Measurements from ENCODE around the gene COL1A2.

Gene COL1A2

GRCh38 chr7:94410413-94411187 is 15.9 kb downstream of the COL1A2 start:
- DNase-seq (ENCODE audit: low read depth in 2 of 2) = no peak

DNA sequence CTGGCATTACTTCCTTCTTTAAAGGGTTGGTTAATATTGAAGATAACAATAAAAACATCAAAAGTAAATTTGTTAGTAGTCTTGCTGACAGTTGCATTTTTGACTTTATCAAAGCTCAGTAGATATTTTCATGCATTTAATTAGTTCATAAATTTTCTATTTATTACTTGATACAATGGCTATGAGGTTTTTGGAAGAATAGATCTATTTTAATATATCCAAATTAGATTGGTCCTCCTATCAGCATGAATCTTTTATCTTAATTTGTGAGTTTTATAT is 16.4 kb downstream of the COL1A2 start:
- DNase-seq (ENCODE audit: low read depth in 2 of 2) = no peak

GRCh38 chr7:94412762-94413322 is 18.1 kb downstream of the COL1A2 start:
- DNase-seq (ENCODE audit: low read depth in 2 of 2) = no peak

DNA sequence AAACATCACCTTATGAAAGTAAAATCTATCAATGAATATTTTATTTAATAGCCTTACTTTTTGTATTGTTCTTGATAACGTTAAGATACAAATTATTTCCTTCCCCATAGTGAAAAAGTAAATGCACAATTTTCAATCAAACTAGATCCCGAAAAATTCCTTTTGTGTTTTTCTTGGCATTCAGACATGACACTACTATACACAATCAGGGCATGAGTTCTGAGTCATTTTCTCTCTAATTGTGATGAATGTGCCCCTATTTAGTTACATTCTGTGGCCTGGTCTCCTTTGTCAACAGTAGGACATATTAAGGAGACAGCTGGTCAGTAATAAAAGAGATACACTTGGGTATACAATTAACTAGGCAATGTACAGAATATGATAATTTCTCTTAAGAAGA is 19.8 kb downstream of the COL1A2 start:
- DNase-seq (ENCODE audit: low read depth in 2 of 2) = no peak

GRCh38 chr7:94414980-94415379 is 20.3 kb downstream of the COL1A2 start:
- no peak for DNase-seq (ENCODE audit: low read depth in 2 of 2)

DNA sequence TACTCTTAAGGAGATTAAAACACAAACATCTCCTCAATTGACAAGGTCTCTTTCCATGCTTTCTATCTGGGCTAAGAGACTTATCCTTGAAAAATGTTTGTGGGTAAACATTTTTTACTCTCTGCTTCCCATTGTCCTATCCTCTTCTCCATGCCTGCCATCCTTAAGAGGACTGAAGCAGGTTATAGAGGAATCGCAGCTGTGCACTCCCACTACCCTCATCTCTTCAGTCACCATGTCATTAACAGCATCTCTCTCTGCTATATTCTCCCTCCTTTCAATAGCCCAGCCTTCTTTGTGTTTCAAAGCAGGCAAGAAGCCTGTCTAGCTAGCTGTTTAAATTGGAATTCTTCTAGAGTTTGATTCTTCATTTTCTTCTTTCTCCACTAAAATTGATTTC is 22.6 kb downstream of the COL1A2 start:
- no peak for DNase-seq (ENCODE audit: low read depth in 2 of 2)

DNA sequence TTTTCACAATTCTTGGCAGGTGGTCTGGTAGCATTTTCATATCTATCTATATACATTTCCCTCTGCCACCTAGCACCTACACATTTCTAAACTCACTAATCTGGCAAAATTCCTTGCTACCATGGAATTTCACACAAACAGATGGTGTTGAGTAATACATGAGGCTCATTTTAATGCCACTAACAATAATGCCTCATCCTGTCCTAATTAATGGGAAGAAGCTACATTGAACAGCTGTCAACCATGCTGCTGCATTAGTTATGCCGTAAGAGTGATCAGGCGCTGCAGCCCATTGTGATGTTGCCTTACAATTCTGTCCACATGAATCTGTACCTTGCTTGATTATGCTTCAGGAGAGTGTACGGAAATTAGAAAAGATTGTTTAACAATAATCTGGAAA is 23.2 kb downstream of the COL1A2 start:
- DNase-seq (ENCODE audit: low read depth in 2 of 2) = no peak

DNA sequence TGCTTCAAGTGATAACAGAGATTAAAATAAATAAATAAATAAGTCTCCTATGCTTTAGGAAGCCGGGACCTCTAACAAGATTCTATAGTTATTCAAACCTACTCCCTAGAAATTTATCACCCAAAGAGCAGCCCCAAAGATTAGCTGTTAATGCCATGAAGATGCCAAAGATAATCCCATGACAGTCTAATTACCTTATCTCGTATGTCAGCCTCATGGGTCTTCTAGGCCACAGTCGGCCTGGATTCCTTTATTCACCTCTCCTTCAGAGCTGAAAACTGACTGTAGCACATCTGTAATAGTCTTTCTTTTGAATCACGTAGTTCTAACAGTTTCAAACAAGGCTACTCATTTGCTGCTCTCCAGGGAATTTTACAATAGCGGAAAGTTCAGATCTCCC is 24.2 kb downstream of the COL1A2 start:
- no peak for DNase-seq (ENCODE audit: low read depth in 2 of 2)

GRCh38 chr7:94420328-94420727 is 25.6 kb downstream of the COL1A2 start:
- no peak for DNase-seq (ENCODE audit: low read depth in 2 of 2)

DNA sequence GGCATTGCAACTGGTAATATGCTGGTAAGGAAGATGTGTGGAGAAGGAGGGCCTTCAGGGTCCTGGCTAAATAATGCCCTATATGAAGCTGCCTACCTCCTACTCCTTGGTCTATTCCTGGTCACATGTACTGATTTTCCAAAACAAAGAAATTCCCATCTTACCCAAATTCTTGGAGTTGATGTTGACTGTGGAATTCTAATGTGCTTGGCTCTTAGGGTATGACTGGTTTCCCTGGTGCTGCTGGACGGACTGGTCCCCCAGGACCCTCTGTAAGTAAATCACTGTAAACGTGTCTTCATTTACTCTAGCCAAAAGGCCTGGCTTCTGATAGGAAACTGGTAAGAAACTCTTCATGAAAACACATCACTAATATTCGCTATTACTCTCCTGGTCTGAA is 27.0 kb downstream of the COL1A2 start:
- no peak for DNase-seq (ENCODE audit: low read depth in 2 of 2)

GRCh38 chr7:94422136-94422535 is 27.4 kb downstream of the COL1A2 start:
- no peak for DNase-seq (ENCODE audit: low read depth in 2 of 2)

DNA sequence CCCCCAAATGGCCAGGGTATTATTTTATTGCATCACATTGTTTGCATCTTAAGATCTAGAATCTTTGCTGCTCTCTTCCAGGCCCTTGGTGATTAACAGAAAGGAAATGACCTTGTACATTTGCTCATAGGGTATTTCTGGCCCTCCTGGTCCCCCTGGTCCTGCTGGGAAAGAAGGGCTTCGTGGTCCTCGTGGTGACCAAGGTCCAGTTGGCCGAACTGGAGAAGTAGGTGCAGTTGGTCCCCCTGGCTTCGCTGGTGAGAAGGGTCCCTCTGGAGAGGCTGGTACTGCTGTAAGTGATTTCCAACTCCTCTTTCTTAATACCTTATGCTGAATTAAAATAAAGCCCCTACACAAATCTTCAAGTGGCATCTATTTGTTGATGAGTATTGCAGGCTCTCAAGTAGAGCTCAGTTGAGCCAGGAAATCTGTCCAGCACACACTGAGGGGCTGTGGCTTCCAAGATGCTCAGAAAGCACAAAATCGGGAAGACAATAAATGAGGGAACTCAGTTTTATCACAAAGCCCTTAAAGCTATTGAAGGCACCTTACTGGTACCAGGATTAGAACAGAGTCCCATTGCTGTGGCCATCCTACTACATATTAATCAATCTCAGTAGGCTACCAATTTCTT is 28.2 kb downstream of the COL1A2 start:
- no peak for DNase-seq (ENCODE audit: low read depth in 2 of 2)

DNA sequence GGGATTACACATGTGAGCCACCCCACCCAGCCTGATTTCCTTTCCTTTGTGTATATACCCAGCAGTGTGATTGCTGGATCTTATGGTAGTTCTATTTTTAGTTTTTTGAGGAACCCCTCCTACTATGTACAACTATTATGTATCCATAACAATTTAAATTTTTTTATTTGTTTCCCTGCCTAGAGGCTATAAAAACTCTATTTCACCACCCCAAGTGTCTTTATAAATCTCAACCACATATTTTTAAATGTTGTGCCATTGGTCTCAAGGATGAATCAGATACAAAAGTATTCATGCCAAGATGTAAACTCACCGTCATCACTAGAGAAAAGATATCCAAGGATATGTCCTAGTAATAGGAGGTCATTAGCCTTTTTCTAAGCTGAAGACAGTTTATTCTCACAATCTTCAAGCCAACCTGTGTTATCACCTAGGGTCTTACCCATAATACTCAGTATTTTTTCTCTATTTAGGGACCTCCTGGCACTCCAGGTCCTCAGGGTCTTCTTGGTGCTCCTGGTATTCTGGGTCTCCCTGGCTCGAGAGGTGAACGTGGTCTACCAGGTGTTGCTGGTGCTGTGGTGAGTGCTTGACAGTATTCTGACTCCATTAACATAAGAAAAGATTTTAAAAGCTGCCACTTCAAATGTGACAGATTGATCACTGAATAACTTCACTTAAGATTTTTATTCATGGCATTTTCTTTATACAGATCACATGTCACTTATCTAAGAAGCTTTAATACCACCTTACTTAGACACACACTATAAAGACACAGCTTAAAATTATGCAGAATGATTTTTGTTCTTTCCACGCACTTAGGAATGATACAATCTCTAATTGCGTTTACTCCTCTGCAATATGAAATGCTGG is 29.4 kb downstream of the COL1A2 start:
- DNase-seq (ENCODE audit: low read depth in 2 of 2) = no peak

DNA sequence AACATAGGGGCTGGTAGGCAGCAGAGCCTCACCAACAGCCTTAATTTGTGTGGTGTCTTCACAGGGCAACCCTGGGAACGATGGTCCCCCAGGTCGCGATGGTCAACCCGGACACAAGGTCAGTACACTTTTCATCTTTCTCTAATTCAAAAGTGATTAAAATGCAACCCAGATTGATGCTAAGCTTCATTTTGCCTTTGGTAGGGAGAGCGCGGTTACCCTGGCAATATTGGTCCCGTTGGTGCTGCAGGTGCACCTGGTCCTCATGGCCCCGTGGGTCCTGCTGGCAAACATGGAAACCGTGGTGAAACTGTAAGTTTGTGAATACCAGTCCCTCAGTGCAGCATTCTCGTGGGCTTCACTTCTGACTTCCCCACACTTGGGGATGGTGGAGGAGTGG is 30.9 kb downstream of the COL1A2 start:
- no peak for DNase-seq (ENCODE audit: low read depth in 2 of 2)

GRCh38 chr7:94426980-94427875 is 32.5 kb downstream of the COL1A2 start:
- DNase-seq (ENCODE audit: low read depth in 2 of 2) = no peak

DNA sequence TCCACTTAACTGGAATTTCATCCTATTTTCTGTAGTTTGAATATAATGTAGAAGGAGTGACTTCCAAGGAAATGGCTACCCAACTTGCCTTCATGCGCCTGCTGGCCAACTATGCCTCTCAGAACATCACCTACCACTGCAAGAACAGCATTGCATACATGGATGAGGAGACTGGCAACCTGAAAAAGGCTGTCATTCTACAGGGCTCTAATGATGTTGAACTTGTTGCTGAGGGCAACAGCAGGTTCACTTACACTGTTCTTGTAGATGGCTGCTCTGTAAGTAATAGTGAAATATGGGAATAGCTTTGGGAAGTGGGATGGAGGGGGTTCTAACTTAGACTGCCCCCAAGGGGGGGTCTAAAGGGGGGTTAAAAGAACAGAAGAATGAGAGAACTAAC is 34.5 kb downstream of the COL1A2 start:
- DNase-seq (ENCODE audit: low read depth in 2 of 2) = no peak

- DNase-seq (ENCODE audit: low read depth in 2 of 2) = no peak
Observed at GRCh38 chr7:94431176-94431575, 36.5 kb downstream of the COL1A2 start.

GRCh38 chr7:94431619-94432280 is 37.1 kb downstream of the COL1A2 start:
- no peak for DNase-seq (ENCODE audit: low read depth in 2 of 2)

DNA sequence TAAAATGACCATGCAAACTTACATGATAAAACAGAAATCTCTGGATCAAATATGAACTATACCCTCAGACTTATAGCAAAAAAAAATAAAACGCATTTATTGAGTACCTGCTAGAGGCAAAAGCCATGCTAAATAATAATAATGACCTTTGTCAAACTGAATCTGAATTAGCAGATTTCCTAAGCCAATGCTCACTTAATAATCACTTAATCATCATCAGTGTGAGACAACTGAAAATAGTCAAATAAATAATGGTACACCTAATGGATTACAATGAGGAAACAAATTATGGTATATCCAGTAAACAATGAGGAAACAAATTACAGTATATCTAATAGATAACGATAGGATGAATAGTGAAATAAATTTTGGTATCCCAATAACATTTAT is 37.6 kb downstream of the COL1A2 start:
- DNase-seq (ENCODE audit: low read depth in 2 of 2) = no peak

GRCh38 chr7:94432817-94433216 is 38.1 kb downstream of the COL1A2 start:
- DNase-seq (ENCODE audit: low read depth in 2 of 2) = no peak

- no peak for DNase-seq (ENCODE audit: low read depth in 2 of 2)
Observed at GRCh38 chr7:94433224-94433623, 38.5 kb downstream of the COL1A2 start.

Data from stimulated activated CD8-positive, alpha-beta memory T cell treated with anti-CD3 and anti-CD28 coated beads, Interleukin-2, amount 100 ng/mL, for 48 hours (primary cell).